Upper lobe of left lung (tissue), 6 donors: ENCODE measurements around the gene KRT71. TPM values are rescaled to one million over a fixed set of nuclear protein-coding genes. Genes with fewer than 3 reads are reported as not detected.

Experiments used
- ATAC-seq, 2 donors: fragments of 200-7000 bp; cut with Tn5 transposase; one replicate each; pipeline ENCODE4 v1.9.1; 2022; ENCODE audit warnings: mild to moderate bottlenecking in 2 of 2, moderate library complexity in 2 of 2; ENCODE audit not compliant: low FRiP score in 2 of 2
- DNase-seq, 2 donors: peaks; one replicate each; pipeline ENCODE4 v3.0.0-alpha.2; 2019 to 2020
- H3K27ac ChIP-seq, 4 donors: fragments of 200-600 bp; sonication (generic); one replicate each; pipeline ENCODE4 v1.5.1; 2016 to 2019
- H3K27me3 ChIP-seq, 4 donors: fragments of 200-600 bp; sonication (generic); one replicate each; pipeline ENCODE4 v1.5.1; 2017 to 2019
- H3K36me3 ChIP-seq, 4 donors: fragments of 200-600 bp; sonication (generic); one replicate each; pipeline ENCODE4 v1.5.1; 2016 to 2019
- H3K4me1 ChIP-seq, 4 donors: fragments of 200-600 bp; sonication (generic); one replicate each; pipeline ENCODE4 v1.5.1; 2018 to 2019
- H3K4me3 ChIP-seq, 4 donors: fragments of 200-600 bp; sonication (generic); one replicate each; pipeline ENCODE4 v1.5.1; 2017 to 2019; ENCODE audit warnings: mild to moderate bottlenecking in 2 of 4, moderate library complexity in 1 of 4
- H3K9me3 ChIP-seq, 4 donors: fragments of 200-600 bp; sonication (generic); one replicate each; pipeline ENCODE4 v1.5.1; 2018 to 2019
- EP300 ChIP-seq, 4 donors: sonication (generic); formaldehyde crosslinking; IDR thresholded peaks; one replicate each; pipeline ENCODE4 v1.5.1; 2017; ENCODE audit warnings: antibody characterized with exemption in 4 of 4, control low read depth in 2 of 4
- POLR2A ChIP-seq, 4 donors: fragments of 450-650 bp; IDR thresholded peaks; one replicate each; pipeline ENCODE4 v1.5.1; 2016 to 2017; ENCODE audit warnings: antibody characterized with exemption in 4 of 4, mild to moderate bottlenecking in 2 of 4
- POLR2AphosphoS5 ChIP-seq, 2 donors: sonication (generic); formaldehyde crosslinking; IDR thresholded peaks; one replicate each; pipeline ENCODE4 v1.5.1; 2017; ENCODE audit warnings: antibody characterized with exemption in 2 of 2
- WGBS, 2 donors: methylation state at CpG; one replicate each; pipeline ENCODE4 v1.1.5; 2017 to 2018; 5-methylcytosine and 5-hydroxymethylcytosine counted together
- total RNA-seq, 6 donors: library from RNA; depleted of rRNA in 4 of 6; stranded (reverse); fragments of >200 nt in 4 of 6; gene quantifications; one replicate each; pipeline versions ENCODE4 v1.1.0 to v1.2.1, GENCODE V29; 2016 to 2021
- TF ChIP-seq, protein P1 (sequence below), 6 experiments: fragments of 450-650 bp in 4 of 6; fragments of 200-600 bp in 2 of 6; sonication (generic) in 2 of 6; IDR thresholded peaks; one replicate each; pipeline ENCODE4 v1.5.1; 2016 to 2019; ENCODE audit warnings: antibody characterized with exemption in 6 of 6
- donor health status: DM: no; HTN: no; CAD: no; lungs with moderate emphysema.
- donor health status: DM: no; HTN: yes; CAD: no; lungs with severe emphysema.

Gene KRT71
- total RNA-seq, 6 donors from 2014 or later: not detected

DNA sequence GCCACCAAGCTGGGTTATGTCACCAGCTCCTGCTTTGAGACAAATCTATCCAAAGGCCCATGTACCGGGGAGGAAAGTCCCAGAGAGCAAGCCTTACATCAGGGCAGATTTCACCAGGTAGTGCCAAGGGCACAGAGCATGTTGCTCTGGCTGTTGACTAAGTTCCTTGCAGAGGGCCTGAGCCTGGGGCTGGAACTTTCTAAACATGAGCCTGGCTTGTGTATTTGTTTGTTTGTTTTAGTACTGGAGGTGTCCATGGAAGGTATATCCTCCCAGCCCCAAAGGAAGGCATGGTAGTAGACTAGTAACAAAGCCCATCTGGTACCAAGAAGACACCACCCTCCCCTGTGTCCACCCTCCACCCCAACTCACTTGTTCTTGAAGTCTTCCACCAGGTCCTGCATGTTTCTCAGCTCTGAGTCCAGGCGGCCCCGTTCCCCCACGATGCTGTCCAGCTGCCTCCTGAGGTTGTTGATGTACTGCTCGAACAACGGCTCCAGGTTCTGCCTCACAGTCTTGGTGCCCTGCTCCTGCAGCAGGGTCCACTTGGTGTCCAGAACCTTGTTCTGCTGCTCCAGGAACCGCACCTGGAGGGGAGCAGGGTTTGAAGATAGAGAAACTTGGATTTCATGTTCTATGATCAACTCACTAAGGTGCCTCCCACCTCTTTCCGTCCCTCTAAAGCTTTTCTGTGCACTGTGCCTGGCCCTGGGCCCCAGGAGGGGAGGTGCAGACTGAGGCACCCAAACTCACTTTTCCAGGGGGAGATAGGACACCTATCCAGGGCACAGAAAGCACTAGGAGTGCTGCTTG lies 34.2 kb downstream of the KRT71 start:
- Histone ChIP-seq H3K4me1 (no peaks in the 10 kb centered on the region), H3K4me3 (no peak overlapping the region), H3K36me3 (no peaks in the 10 kb centered on the region), H3K27me3 (peaks cover 0 to 3% (median 0%) of the 10 kb centered on the region in 4 donors), H3K9me3 (no peaks in the 10 kb centered on the region), H3K27ac (no peak overlapping the region)
- WGBS, 2 donors: 80% methylated on average over 6 to 8 of the region's 8 CpGs
- TF ChIP-seq POLR2AphosphoS5 (IDR thresholded peaks at IDR 0.05): no peak
- no peak for TF ChIP-seq POLR2A (IDR thresholded peaks at IDR 0.05)
- TF ChIP-seq EP300 (IDR thresholded peaks at IDR 0.05): no peak
- TF ChIP-seq, protein P1, sequence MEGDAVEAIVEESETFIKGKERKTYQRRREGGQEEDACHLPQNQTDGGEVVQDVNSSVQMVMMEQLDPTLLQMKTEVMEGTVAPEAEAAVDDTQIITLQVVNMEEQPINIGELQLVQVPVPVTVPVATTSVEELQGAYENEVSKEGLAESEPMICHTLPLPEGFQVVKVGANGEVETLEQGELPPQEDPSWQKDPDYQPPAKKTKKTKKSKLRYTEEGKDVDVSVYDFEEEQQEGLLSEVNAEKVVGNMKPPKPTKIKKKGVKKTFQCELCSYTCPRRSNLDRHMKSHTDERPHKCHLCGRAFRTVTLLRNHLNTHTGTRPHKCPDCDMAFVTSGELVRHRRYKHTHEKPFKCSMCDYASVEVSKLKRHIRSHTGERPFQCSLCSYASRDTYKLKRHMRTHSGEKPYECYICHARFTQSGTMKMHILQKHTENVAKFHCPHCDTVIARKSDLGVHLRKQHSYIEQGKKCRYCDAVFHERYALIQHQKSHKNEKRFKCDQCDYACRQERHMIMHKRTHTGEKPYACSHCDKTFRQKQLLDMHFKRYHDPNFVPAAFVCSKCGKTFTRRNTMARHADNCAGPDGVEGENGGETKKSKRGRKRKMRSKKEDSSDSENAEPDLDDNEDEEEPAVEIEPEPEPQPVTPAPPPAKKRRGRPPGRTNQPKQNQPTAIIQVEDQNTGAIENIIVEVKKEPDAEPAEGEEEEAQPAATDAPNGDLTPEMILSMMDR (IDR thresholded peaks at IDR 0.05): no peak
- ATAC-seq (no peak), DNase-seq (no peak)

DNA sequence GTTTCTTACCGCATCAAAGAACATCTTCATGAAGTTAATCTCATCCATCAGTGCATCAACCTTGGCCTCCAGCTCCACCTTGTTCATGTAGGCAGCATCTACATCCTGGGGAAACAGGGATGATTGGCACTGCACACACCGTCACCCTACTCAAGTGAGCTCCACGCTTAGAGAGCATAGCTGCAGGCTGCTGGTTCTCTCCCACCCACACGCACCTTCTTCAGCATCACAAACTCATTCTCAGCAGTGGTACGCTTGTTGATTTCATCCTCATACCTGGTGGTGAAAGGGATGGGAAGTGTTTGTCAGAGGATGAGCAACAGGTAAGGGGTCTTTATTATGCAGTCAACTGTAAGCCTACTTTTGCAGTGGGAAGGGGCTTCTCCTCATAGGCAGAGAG lies 35.1 kb downstream of the KRT71 start:
- DNase-seq: no peak
- H3K4me3 ChIP-seq: no peak overlapping the region
- H3K36me3 ChIP-seq: no peaks in the 10 kb centered on the region
- H3K4me1 ChIP-seq: no peaks in the 10 kb centered on the region
- peaks cover 0 to 3% (median 0%) of the 10 kb centered on the region in 4 donors for H3K27me3 ChIP-seq
- H3K27ac ChIP-seq: no peak overlapping the region
- WGBS, 2 donors: 88 to 90% methylated on average over 5 of the region's 5 CpGs
- TF ChIP-seq POLR2AphosphoS5 (IDR thresholded peaks at IDR 0.05) (no peak), POLR2A (IDR thresholded peaks at IDR 0.05) (no peak)
- TF ChIP-seq, protein P1 (IDR thresholded peaks at IDR 0.05): no peak
- no peak for ATAC-seq
- no peaks in the 10 kb centered on the region for H3K9me3 ChIP-seq

DNA sequence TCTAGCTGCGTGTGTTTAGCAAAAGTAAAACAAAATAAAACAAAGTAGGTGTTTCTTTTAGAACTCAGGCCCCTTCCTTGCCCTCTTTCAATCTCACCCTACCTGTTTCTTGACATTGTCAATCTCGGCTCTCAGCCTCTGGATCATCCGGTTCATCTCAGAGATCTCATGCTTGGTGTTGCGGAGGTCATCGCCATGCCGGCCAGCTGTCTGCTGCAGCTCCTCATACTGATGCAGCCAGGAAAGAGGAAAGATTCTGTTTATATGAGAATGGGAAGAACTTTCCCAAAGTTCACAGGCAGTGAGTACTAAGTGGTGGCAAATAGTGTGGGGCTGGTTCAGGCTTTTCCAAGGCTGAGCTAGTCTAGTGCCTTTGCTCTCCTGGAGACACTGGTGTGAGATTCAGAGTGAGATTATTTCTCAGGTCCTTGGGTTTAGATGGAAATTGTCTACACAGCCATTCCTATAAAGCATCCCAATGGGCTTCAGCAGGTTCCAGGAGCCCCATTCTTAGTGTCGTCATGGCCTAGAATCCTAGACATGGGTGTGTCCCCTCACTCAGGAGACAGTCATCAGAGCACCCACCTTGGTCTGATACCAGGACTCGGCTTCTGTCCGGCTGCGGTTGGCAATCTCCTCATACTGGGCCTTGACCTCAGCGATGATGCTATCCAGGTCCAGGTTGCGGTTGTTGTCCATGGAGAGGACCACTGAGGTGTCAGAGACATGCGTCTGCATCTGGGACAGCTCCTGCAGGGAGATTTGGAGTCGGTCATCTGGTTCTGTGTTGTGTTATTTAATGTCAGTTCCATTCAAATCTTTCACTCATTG lies 35.7 kb downstream of the KRT71 start:
- no peak overlapping the region for H3K27ac ChIP-seq

DNA sequence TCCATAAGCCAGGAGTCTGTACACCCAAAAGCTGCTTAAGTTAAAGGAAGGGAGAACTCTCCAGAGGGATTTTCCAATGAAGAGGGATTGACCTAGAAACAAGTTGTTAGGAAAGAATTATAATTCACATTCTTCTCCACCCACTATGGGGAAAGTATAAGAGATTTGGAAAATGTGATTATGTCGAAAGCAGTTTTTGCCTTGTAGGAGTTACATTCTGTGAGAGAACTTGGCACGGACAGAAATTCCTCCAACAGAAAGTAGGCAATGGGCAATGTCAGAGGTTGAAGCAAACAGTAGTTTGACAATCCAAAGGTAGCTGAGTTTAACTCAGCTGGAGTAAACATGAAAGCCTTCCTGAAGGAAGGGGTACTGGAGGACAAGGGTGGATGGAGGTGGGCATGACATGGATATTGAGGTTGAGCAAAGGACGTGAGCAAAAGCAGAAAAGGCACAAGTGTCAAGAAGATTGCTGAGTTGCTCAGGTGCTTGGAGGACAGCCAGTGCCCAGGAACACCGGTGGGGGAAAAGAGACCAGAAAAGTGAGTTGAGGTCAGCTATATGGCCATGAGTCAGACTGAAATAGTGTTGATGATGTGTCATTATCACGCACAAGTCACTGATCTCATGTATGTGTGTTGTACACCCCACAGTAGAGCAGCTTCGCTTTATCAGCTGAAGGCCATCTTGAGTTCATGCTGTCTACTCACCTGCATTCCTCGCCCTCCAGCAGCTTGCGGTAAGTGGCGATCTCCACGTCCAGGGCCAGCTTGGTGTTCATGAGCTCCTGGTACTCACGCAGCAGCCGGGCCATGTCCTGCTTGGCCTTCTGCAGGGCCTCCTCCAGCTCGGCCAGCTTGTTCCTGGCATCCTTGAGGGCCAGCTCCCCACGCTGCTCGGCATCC lies 36.8 kb downstream of the KRT71 start:
- 85% methylated on average over 15 of the region's 15 CpGs for WGBS, 2 donors
- no peaks in the 10 kb centered on the region for H3K9me3 ChIP-seq
- no peaks in the 10 kb centered on the region for H3K4me1 ChIP-seq
- peak in 1 of 2 donors; percentile 54 for DNase-seq
- no peak for ATAC-seq
- no peak overlapping the region for H3K27ac ChIP-seq
- TF ChIP-seq, protein P1 (IDR thresholded peaks at IDR 0.05): no peak
- TF ChIP-seq POLR2AphosphoS5 (IDR thresholded peaks at IDR 0.05) (no peak), POLR2A (IDR thresholded peaks at IDR 0.05) (no peak), EP300 (IDR thresholded peaks at IDR 0.05) (no peak)
- H3K36me3 ChIP-seq: no peaks in the 10 kb centered on the region
- no peak overlapping the region for H3K4me3 ChIP-seq
- H3K27me3 ChIP-seq: peaks cover 0 to 3% (median 0%) of the 10 kb centered on the region in 4 donors

More for the DNA sequence above, 35.7 kb downstream of the KRT71 start:
- H3K4me1 ChIP-seq: no peaks in the 10 kb centered on the region
- no peak for DNase-seq
- no peak for ATAC-seq
- no peaks in the 10 kb centered on the region for H3K9me3 ChIP-seq
- H3K27me3 ChIP-seq: peaks cover 0 to 3% (median 0%) of the 10 kb centered on the region in 4 donors
- H3K4me3 ChIP-seq: no peak overlapping the region
- H3K36me3 ChIP-seq: no peaks in the 10 kb centered on the region
- TF ChIP-seq EP300 (IDR thresholded peaks at IDR 0.05): no peak
- TF ChIP-seq POLR2A (IDR thresholded peaks at IDR 0.05): no peak
- TF ChIP-seq, protein P1 (IDR thresholded peaks at IDR 0.05): no peak
- no peak for TF ChIP-seq POLR2AphosphoS5 (IDR thresholded peaks at IDR 0.05)
- WGBS, 2 donors: 89 to 92% methylated on average over 12 to 14 of the region's 14 CpGs
